Stimulated activated CD8-positive, alpha-beta memory T cell treated with anti-CD3 and anti-CD28 coated beads, Interleukin-12 subunit alpha, Interleukin-12 subunit beta, amount 100 ng/mL, for 24 hours (primary cell): Measurements from ENCODE around the gene MYO1B.

Experiments
- DNase-seq: peaks from one replicate; pipeline ENCODE4 v3.0.0-alpha.2; 2020; ENCODE audit errors: extremely low read depth

MYO1B gene

DNA sequence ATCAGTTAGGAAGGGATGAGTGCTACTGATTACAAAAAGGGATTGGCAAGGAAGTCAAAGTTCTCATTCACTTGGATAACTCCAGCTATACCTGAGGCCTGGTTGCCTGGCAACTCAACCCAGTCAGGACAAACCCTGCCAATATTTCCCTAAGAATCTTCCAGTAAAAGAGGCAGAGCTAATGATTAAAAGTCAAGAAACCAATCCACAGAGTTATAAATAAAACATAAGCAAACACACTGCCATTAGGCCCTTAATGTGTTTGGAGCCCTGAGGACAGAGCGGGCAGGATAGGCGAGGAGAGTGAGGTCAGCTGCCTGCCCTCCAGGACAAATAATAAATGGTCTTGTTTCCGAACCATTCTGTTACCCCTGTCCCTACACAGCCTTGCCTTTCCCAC lies 217.2 kb downstream of the MYO1B start:
- no peak for DNase-seq

DNA sequence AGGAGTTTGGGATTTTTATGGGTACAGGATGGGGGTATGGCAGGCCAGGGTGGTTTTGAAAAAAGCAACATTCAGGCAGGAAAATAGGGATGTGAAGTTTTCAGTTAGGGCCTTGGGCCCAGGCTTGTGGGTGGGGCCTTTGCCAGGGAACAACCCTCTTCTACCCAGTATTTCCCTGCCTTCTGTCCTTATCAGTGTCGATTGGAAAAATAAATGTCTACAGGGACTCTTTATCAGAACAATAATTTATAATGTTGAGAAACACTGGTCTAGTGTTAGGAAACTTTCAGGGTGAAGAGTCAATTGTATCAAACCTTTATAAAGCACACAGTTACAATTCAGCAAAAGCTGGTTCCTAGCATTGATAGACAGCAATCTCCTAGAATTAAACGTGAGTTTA lies 218.6 kb downstream of the MYO1B start:
- DNase-seq, result no peak

DNA sequence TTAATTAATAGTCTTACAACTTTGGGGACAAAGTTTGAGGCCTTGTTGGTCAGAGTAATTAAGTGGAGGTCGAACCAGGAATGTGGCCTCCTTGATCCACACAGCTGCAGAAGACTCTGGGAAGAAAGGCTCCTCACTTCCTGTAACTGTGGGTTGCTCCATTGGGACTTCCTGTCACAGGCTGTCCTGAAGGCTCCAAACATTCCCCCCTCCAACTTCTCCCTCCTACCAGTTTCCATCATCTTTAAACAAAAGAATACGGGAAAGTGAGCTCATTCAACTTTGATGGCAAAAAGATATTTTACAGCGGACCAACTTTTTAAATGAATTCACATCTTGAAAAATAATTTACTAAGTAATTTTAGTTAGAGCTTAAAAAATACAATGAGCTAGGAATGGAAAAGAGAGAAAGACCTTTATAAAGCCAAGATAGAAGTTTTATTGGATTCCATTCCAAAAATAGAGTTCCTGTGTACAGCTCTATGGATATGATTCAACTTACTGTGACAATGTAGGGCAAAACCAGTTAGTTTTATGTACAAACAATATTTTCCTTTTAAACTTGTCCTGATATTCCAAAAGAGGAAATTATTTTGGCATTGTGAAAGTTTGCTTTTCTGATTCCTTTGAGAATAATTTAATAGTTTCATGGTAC lies 220.7 kb downstream of the MYO1B start:
- DNase-seq, result no peak

DNA sequence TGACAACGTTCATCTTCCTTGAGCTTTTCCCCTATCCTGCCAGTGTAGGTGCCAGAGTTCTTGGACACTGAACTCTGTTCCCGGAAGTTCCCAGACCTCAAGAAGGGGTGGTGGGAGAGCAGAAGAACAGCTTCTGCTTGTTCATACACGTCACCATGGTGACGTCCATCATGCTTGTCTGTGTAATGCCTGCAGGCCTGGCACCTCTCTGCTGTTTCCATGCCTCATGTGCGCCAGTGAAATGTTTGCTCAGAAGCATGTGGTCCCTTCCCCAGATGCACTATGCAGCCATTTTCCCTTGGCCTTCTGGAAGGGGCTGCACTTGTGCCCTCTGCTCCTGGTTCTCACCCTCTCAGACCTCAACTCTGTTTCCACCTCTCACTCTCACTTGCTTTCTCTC lies 221.9 kb downstream of the MYO1B start:
- no peak for DNase-seq

DNA sequence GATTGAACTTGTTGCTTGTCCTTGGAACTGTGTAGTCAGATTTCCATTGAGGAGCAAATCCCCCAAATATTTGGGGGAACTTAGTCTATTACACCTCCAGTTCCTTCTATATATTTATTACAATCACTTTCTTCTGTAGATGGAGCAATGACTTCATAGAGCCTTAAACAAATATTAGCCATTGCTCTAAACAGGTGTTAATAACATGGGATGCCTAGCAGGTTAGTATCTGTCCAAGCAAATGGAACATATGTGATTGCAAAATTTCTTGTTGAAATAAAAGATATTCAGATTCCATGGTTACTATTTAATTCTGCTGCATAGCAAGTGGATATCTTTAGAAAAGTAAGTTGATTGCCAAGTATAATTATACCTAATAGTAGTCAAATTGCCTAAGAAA lies 225.1 kb downstream of the MYO1B start:
- DNase-seq, result no peak

DNA sequence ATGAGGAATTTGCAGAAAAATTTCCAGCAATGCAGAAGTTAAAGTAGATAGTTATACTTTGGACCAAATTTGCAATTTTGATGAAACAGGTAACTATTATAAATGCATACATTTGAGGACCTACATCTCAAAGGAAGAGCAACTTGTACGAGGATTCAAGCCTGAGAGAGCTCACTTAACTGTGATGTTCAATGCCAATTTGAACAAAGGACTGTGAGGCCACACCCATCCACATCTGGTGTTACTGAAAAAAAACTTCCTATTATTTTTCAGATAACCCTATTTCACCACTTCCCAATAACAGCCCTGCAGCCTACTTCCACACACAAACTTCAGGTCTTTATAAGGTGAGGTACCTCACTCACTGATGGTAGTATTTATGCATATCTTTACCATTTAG lies 229.3 kb downstream of the MYO1B start:
- no peak for DNase-seq
